HCT116 (cell line): ENCODE measurements around the gene UBE2G2.

Experiments
- CTCF ChIP-seq, 3 experiments: fragments of 200-600 bp in 1 of 3; sonication (generic) in 1 of 3; IDR thresholded peaks in 2 of 3; conservative IDR thresholded peaks in 1 of 3; 2 replicates each; pipeline ENCODE4 v1.5.1; 2012 to 2017; ENCODE audit warnings: low read depth in 2 of 3, low read length in 2 of 3, antibody characterized with exemption in 1 of 3, borderline replicate concordance in 1 of 3, control low read depth in 1 of 3, mild to moderate bottlenecking in 1 of 3, mixed read lengths in 1 of 3, mixed run types in 1 of 3, moderate library complexity in 1 of 3; ENCODE audit not compliant: insufficient read depth in 1 of 3
- EZH2 ChIP-seq: fragments of 200-600 bp; sonication (generic); IDR thresholded peaks from 2 replicates; pipeline ENCODE4 v1.6.1; 2017; ENCODE audit warnings: antibody characterized with exemption, mixed run types
- POLR2A ChIP-seq: IDR thresholded peaks from 2 replicates; pipeline ENCODE4 v1.7.0; 2011; ENCODE audit warnings: borderline replicate concordance; ENCODE audit not compliant: insufficient read depth, insufficient read length; ENCODE audit errors: extremely low read depth
- POLR2AphosphoS5 ChIP-seq: IDR thresholded peaks from 2 replicates; pipeline ENCODE4 v1.6.1; 2011; ENCODE audit warnings: mild to moderate bottlenecking, low read depth, low read length, moderate library complexity
- TCF7L2 ChIP-seq: IDR thresholded peaks from 2 replicates; pipeline ENCODE4 v1.7.0; 2011; ENCODE audit warnings: borderline replicate concordance, inconsistent platforms; ENCODE audit not compliant: insufficient read depth, insufficient read length; ENCODE audit errors: extremely low read depth

- TF ChIP-seq EZH2: no peak
- no peak for TF ChIP-seq POLR2A
- TF ChIP-seq TCF7L2: no peak
- TF ChIP-seq CTCF (IDR thresholded peaks at IDR 0.05 in 2 of 3, conservative IDR thresholded peaks at IDR 0.05 in 1 of 3; ENCODE audit: borderline replicate concordance in 1 of 3, insufficient read depth in 1 of 3, low read depth in 2 of 3, low read length in 2 of 3): no peak
- no peak for TF ChIP-seq POLR2AphosphoS5
These were observed 23.1 kb downstream of the UBE2G2 start for GRCh38 chr21:44778499-44778911.
